HS-27A (cell line): ENCODE measurements around the gene SYT2.
"Not testable (repeated sequence)": the region's sequence is repeated elsewhere in the genome, so short reads cannot be mapped to it uniquely, and the experiment has no call there.

Experiments used
- DNase-seq: peaks from one replicate; pipeline ENCODE4 v3.0.0-alpha.2; 2012; ENCODE audit warnings: low read depth, missing footprints

Gene SYT2

GRCh38 chr1:202569393-202570322, 140.6 kb downstream of the SYT2 start:
- DNase-seq: no peak

- no peak for DNase-seq
These were observed 141.4 kb downstream of the SYT2 start for GRCh38 chr1:202568826-202569225.

GRCh38 chr1:202568410-202568809, 141.8 kb downstream of the SYT2 start:
- no peak for DNase-seq

- no peak for DNase-seq
These were observed 142.5 kb downstream of the SYT2 start for GRCh38 chr1:202567738-202568137.

- DNase-seq: no peak
These were observed 144.2 kb downstream of the SYT2 start for GRCh38 chr1:202565890-202566602.

GRCh38 chr1:202564958-202565495, 145.2 kb downstream of the SYT2 start:
- no peak for DNase-seq

- DNase-seq: no peak
These were observed 146.4 kb downstream of the SYT2 start for GRCh38 chr1:202563818-202564217.

GRCh38 chr1:202562444-202563060, 147.7 kb downstream of the SYT2 start:
- no peak for DNase-seq

GRCh38 chr1:202561726-202562443, 148.4 kb downstream of the SYT2 start:
- no peak for DNase-seq

- DNase-seq: no peak
These were observed 149.0 kb downstream of the SYT2 start for GRCh38 chr1:202561240-202561639.

- not testable (repeated sequence) for DNase-seq
These were observed 152.6 kb downstream of the SYT2 start for GRCh38 chr1:202557662-202558061.

- DNase-seq: not testable (repeated sequence)
These were observed 154.2 kb downstream of the SYT2 start for GRCh38 chr1:202556037-202556436.

- DNase-seq: not testable (repeated sequence)
These were observed 155.6 kb downstream of the SYT2 start for GRCh38 chr1:202554619-202555018.

GRCh38 chr1:202553560-202554038, 156.7 kb downstream of the SYT2 start:
- DNase-seq: no peak

- not testable (repeated sequence) for DNase-seq
These were observed 157.2 kb downstream of the SYT2 start for GRCh38 chr1:202553078-202553477.

- DNase-seq: not testable (repeated sequence)
These were observed 157.6 kb downstream of the SYT2 start for GRCh38 chr1:202552615-202553014.

GRCh38 chr1:202551683-202552082, 158.6 kb downstream of the SYT2 start:
- no peak for DNase-seq

GRCh38 chr1:202550088-202550487, 160.2 kb downstream of the SYT2 start:
- not testable (repeated sequence) for DNase-seq

GRCh38 chr1:202547215-202547614, 163.0 kb downstream of the SYT2 start:
- no peak for DNase-seq

GRCh38 chr1:202546796-202547195, 163.5 kb downstream of the SYT2 start:
- not testable (repeated sequence) for DNase-seq

- not testable (repeated sequence) for DNase-seq
These were observed 163.9 kb downstream of the SYT2 start for GRCh38 chr1:202546377-202546776.
